ENCODE data around the gene OR6T1.

OR6T1 gene

GRCh38 chr11:123943738-123944137 is at the start of gene OR6T1:
Gene OR6T1, minus strand, starts transcription at chr11:123943838. Its CDS starts 0 bp downstream, at chr11:123943838.
- no peak for DNase-seq

GRCh38 chr11:123979311-123979710 is 35.7 kb upstream of the OR6T1 start:
- DNase-seq = no peak

- no peak for DNase-seq
Observed at GRCh38 chr11:123977731-123978347, 34.2 kb upstream of the OR6T1 start, which contains the start of gene OR10S1. Gene OR10S1, minus strand, starts transcription at chr11:123977781. Its CDS starts 117 bp downstream, at chr11:123977664.

- DNase-seq = no peak
Observed at GRCh38 chr11:123976770-123977560, 33.3 kb upstream of the OR6T1 start.

GRCh38 chr11:123973816-123974215 is 30.2 kb upstream of the OR6T1 start:
- no peak for DNase-seq

- DNase-seq = no peak
Observed at GRCh38 chr11:123956752-123957151, 13.1 kb upstream of the OR6T1 start.

- no peak for DNase-seq
Observed at GRCh38 chr11:123945132-123945531, 1.5 kb upstream of the OR6T1 start.

GRCh38 chr11:123942413-123942812 is 1.2 kb downstream of the OR6T1 start:
- DNase-seq = no peak

- DNase-seq = no peak
Observed at GRCh38 chr11:123939317-123939716, 4.3 kb downstream of the OR6T1 start, which contains the start of gene OR4D5. Gene OR4D5, plus strand, starts transcription at chr11:123939617. Its CDS starts 0 bp downstream, at chr11:123939617.

GRCh38 chr11:123924027-123924426 is 19.6 kb downstream of the OR6T1 start:
- no peak for DNase-seq

- no peak for DNase-seq
Observed at GRCh38 chr11:123920943-123921342, 22.7 kb downstream of the OR6T1 start.

GRCh38 chr11:123905826-123906225 is 37.8 kb downstream of the OR6T1 start:
- no peak for DNase-seq

- DNase-seq = no peak
Observed at GRCh38 chr11:123904932-123905331, 38.7 kb downstream of the OR6T1 start.

- DNase-seq = no peak
Observed at GRCh38 chr11:123903932-123904331, 39.7 kb downstream of the OR6T1 start.

- no peak for DNase-seq
Observed at GRCh38 chr11:123901867-123902266, 41.8 kb downstream of the OR6T1 start, which contains the start of gene OR8D4. Gene OR8D4, plus strand, starts transcription at chr11:123902167. Its CDS starts 4,265 bp downstream, at chr11:123906432.

GRCh38 chr11:123899792-123900191 is 43.8 kb downstream of the OR6T1 start:
- DNase-seq = no peak

Measured in activated naive CD4-positive, alpha-beta T cell treated with Interleukin-2 at 50 U/mL for 16 hours (primary cell).